ENCODE results near the gene PLXDC2.

PLXDC2 gene

GRCh38 chr10:20108021-20108420 lies 291.8 kb downstream of the PLXDC2 start:
- ChIA-PET CTCF (no interaction called here), POLR2A (no interaction called here)
- TF ChIP-seq NFRKB (IDR thresholded peaks at IDR 0.05) = no peak
- TF ChIP-seq FOXA1 (IDR thresholded peaks at IDR 0.05) = no peak
- no peak for TF ChIP-seq ELF4 (IDR thresholded peaks at IDR 0.05)
- TF ChIP-seq SUZ12 (IDR thresholded peaks at IDR 0.05) = no peak
- no peak for TF ChIP-seq LEF1 (IDR thresholded peaks at IDR 0.05; ENCODE audit: borderline replicate concordance)
- no peak for TF ChIP-seq HDGF (IDR thresholded peaks at IDR 0.05; ENCODE audit: borderline replicate concordance)
- no peak for TF ChIP-seq BHLHE40 (IDR thresholded peaks at IDR 0.05; ENCODE audit: borderline replicate concordance)
- TF ChIP-seq L3MBTL2 (conservative IDR thresholded peaks at IDR 0.05) = no peak
- TF ChIP-seq CTBP1 (IDR thresholded peaks at IDR 0.05; ENCODE audit: borderline replicate concordance) = no peak
- TF ChIP-seq, protein P1, sequence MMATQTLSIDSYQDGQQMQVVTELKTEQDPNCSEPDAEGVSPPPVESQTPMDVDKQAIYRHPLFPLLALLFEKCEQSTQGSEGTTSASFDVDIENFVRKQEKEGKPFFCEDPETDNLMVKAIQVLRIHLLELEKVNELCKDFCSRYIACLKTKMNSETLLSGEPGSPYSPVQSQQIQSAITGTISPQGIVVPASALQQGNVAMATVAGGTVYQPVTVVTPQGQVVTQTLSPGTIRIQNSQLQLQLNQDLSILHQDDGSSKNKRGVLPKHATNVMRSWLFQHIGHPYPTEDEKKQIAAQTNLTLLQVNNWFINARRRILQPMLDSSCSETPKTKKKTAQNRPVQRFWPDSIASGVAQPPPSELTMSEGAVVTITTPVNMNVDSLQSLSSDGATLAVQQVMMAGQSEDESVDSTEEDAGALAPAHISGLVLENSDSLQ (IDR thresholded peaks at IDR 0.05) = no peak
- TF ChIP-seq SP1 (IDR thresholded peaks at IDR 0.05) = no peak
- no peak for TF ChIP-seq ARNT (IDR thresholded peaks at IDR 0.05)
- no peak for TF ChIP-seq TARDBP (IDR thresholded peaks at IDR 0.05)
- TF ChIP-seq FOXM1 (IDR thresholded peaks at IDR 0.05; ENCODE audit: borderline replicate concordance) = no peak
- TF ChIP-seq ZNF384 (IDR thresholded peaks at IDR 0.05) = no peak
- TF ChIP-seq FOXK2 (IDR thresholded peaks at IDR 0.05) = no peak
- no peak for DNase-seq (ENCODE audit: extremely low spot score)

GRCh38 chr10:20109613-20110012 lies 293.4 kb downstream of the PLXDC2 start:
- ChIA-PET POLR2A (no interaction called here), CTCF (no interaction called here)
- TF ChIP-seq ELF4 (IDR thresholded peaks at IDR 0.05) = no peak
- TF ChIP-seq FOXA1 (IDR thresholded peaks at IDR 0.05) = no peak
- no peak for TF ChIP-seq ZNF384 (IDR thresholded peaks at IDR 0.05)
- no peak for DNase-seq (ENCODE audit: extremely low spot score)

DNA sequence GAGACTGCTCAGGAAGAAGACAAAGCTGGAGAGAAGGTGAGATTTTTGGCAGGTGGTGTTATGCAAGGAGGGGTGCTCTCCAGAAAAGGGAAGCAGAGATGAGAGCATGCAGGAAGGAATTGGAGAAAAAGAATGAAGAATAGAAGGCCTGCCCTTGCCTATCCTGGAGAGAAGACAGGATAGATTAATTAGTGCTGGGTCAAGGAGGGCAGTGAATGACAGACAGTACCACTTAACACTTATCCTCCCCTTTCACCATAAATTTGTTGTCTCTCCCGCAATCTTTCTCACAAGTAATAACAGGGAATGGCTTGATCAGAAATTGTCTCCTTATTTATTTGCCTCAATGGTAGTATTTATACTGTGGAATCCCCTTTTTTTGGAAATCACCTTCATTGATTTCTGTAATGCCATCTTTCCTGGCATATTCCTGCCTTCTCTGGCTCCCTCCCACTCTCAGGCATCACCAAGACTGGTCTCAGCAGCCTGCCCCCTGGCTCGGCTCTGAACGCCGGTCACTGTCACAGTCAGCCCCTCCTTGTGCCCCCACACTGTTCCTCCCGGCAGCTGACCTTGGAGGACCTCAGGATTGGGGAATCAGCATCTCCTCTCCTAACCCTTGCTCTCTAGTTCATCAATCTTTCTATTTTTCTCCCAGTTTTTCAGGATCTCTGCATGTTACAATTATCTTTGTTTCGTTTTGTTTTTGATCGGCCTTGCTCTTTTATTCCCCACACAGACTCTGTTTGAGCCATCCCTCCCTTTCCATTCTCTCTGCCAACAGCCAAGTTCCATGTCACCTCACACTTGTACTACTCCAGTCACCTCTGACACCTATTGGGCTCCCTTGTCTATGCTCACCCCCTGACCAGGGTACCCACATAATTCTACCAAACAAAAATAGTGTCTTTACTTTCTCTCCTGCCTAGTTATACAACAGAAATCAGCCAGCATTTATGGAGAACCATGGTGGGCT lies 294.2 kb downstream of the PLXDC2 start:
- no peak for DNase-seq (ENCODE audit: extremely low spot score)
- CTCF ChIA-PET = no interaction called here
- no peak for TF ChIP-seq SP1 (IDR thresholded peaks at IDR 0.05)
- POLR2A ChIA-PET = no interaction called here

DNA sequence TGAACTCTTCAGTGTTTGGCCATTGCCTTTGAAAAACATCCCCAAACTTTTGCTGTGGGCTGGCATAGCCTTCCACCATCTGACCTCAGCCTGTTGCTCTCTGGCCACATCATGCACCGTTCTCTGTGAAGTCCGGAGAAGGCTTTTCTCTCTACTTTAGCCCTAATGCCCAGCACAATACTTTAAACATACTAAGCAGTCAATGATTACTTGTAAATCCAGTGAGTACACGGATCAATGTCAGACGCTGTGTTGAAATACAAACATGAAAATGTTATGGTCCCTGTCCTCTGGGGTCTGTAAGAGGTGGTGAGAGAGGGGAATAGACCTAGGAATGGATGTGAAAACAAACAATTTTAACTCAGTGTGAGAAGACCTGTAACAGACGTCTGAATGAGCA lies 297.9 kb downstream of the PLXDC2 start:
- POLR2A ChIA-PET = no interaction called here
- TF ChIP-seq FOXK2 (IDR thresholded peaks at IDR 0.05) (no peak), L3MBTL2 (conservative IDR thresholded peaks at IDR 0.05) (no peak), TARDBP (IDR thresholded peaks at IDR 0.05) (no peak), CTBP1 (IDR thresholded peaks at IDR 0.05; ENCODE audit: borderline replicate concordance) (no peak), NFRKB (IDR thresholded peaks at IDR 0.05) (no peak), SP1 (IDR thresholded peaks at IDR 0.05) (no peak), ARNT (IDR thresholded peaks at IDR 0.05) (no peak), SUZ12 (IDR thresholded peaks at IDR 0.05) (no peak), LEF1 (IDR thresholded peaks at IDR 0.05; ENCODE audit: borderline replicate concordance) (no peak), HDGF (IDR thresholded peaks at IDR 0.05; ENCODE audit: borderline replicate concordance) (no peak)
- CTCF ChIA-PET = no interaction called here
- no peak for DNase-seq (ENCODE audit: extremely low spot score)

DNA sequence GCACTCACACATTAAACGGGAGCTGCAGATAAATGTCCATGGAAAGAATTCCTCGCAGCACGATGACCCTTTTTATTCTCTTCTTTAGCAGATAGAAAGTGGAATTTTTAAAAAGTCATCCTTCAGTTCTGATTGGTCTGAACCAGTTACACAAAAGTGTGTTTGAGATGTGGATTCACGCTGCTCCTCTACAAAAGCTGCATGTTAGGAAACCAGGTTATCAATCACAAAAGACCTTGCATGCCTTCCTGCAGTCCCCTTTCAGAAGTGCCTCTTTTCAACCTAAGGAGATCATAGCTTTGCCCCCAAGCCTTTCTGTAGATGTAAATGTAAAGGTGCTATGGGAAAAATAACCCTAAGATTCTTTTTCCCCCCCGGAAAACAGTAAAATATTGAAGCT lies 299.7 kb downstream of the PLXDC2 start:
- DNase-seq (ENCODE audit: extremely low spot score) = no peak
- POLR2A ChIA-PET = no interaction called here
- CTCF ChIA-PET = interaction anchor here (0.7 kb wide), 1 partner anchor 132 kb away, joined by 3 read pairs; no protein-coding TSS in a partner anchor
- TF ChIP-seq SP1 (IDR thresholded peaks at IDR 0.05) (no peak), CTBP1 (IDR thresholded peaks at IDR 0.05; ENCODE audit: borderline replicate concordance) (no peak), NFRKB (IDR thresholded peaks at IDR 0.05) (no peak), HDGF (IDR thresholded peaks at IDR 0.05; ENCODE audit: borderline replicate concordance) (no peak), BHLHE40 (IDR thresholded peaks at IDR 0.05; ENCODE audit: borderline replicate concordance) (no peak), LEF1 (IDR thresholded peaks at IDR 0.05; ENCODE audit: borderline replicate concordance) (no peak), L3MBTL2 (conservative IDR thresholded peaks at IDR 0.05) (no peak), FOXA1 (IDR thresholded peaks at IDR 0.05) (no peak), ZNF384 (IDR thresholded peaks at IDR 0.05) (no peak), SUZ12 (IDR thresholded peaks at IDR 0.05) (no peak)

DNA sequence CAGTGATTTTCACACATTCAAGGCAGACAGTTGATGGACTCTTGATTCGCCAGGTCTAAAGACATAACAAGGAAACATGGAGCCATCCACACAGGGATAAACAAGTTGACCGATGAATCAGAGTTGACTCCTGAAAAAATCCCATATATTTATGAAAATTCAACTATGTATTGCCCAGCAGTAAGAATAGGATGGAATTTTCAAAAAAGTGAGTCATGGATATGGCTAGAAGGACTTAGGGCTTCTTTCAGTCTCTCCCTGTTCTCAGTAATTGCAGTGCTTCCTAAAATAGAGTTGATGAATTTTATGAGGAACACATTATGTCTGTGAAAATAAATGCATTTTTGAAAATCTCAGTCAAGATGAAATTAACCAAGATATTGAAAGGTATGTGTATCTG lies 301.2 kb downstream of the PLXDC2 start:
- CTCF ChIA-PET = no interaction called here
- DNase-seq (ENCODE audit: extremely low spot score) = no peak
- no peak for TF ChIP-seq FOXM1 (IDR thresholded peaks at IDR 0.05; ENCODE audit: borderline replicate concordance)
- TF ChIP-seq NFRKB (IDR thresholded peaks at IDR 0.05) = no peak
- no peak for TF ChIP-seq BHLHE40 (IDR thresholded peaks at IDR 0.05; ENCODE audit: borderline replicate concordance)
- no peak for TF ChIP-seq ZNF384 (IDR thresholded peaks at IDR 0.05)
- no peak for TF ChIP-seq ARNT (IDR thresholded peaks at IDR 0.05)
- no peak for TF ChIP-seq FOXK2 (IDR thresholded peaks at IDR 0.05)
- TF ChIP-seq HDGF (IDR thresholded peaks at IDR 0.05; ENCODE audit: borderline replicate concordance) = no peak
- TF ChIP-seq FOXA1 (IDR thresholded peaks at IDR 0.05) = no peak
- TF ChIP-seq SUZ12 (IDR thresholded peaks at IDR 0.05) = no peak
- TF ChIP-seq, protein P1 (IDR thresholded peaks at IDR 0.05) = no peak
- TF ChIP-seq CTBP1 (IDR thresholded peaks at IDR 0.05; ENCODE audit: borderline replicate concordance) = no peak
- no peak for TF ChIP-seq LEF1 (IDR thresholded peaks at IDR 0.05; ENCODE audit: borderline replicate concordance)
- no peak for TF ChIP-seq SP1 (IDR thresholded peaks at IDR 0.05)
- no peak for TF ChIP-seq ELF4 (IDR thresholded peaks at IDR 0.05)
- TF ChIP-seq L3MBTL2 (conservative IDR thresholded peaks at IDR 0.05) = no peak
- POLR2A ChIA-PET = no interaction called here

GRCh38 chr10:20118119-20118518 lies 301.9 kb downstream of the PLXDC2 start:
- ChIA-PET CTCF (no interaction called here), POLR2A (no interaction called here)
- TF ChIP-seq NFRKB (IDR thresholded peaks at IDR 0.05) (no peak), FOXM1 (IDR thresholded peaks at IDR 0.05; ENCODE audit: borderline replicate concordance) (no peak), BHLHE40 (IDR thresholded peaks at IDR 0.05; ENCODE audit: borderline replicate concordance) (no peak), ZNF384 (IDR thresholded peaks at IDR 0.05) (no peak), CTBP1 (IDR thresholded peaks at IDR 0.05; ENCODE audit: borderline replicate concordance) (no peak), FOXA1 (IDR thresholded peaks at IDR 0.05) (no peak), ARNT (IDR thresholded peaks at IDR 0.05) (no peak), HDGF (IDR thresholded peaks at IDR 0.05; ENCODE audit: borderline replicate concordance) (no peak), FOXK2 (IDR thresholded peaks at IDR 0.05) (no peak), ELF4 (IDR thresholded peaks at IDR 0.05) (no peak), SUZ12 (IDR thresholded peaks at IDR 0.05) (no peak), LEF1 (IDR thresholded peaks at IDR 0.05; ENCODE audit: borderline replicate concordance) (no peak), SP1 (IDR thresholded peaks at IDR 0.05) (no peak)
- TF ChIP-seq, protein P1 (IDR thresholded peaks at IDR 0.05) = no peak
- DNase-seq (ENCODE audit: extremely low spot score) = no peak
